HCT116 (cell line): ENCODE measurements around the gene ADK. TPM values are rescaled to one million over a fixed set of nuclear protein-coding genes. Genes with fewer than 3 reads are reported as not detected.

Experiments
- ATAC-seq: fragments of 200-7000 bp; cut with Tn5 transposase; 2 replicates; pipeline ENCODE4 v1.9.1; 2020; ENCODE audit warnings: mild to moderate bottlenecking, moderate library complexity
- BruUV-seq: library from RNA; stranded (reverse); fragments of 400-500 nt; replicated peaks from 2 replicates; lab custom pipeline; 2021; lab: Mats Ljungman, UMichigan
- CTCF ChIA-PET: fragments of 300-600 bp; sonication (Branson Sonifier 250); formaldehyde crosslinking; loops from one replicate; lab custom pipeline; 2021; ENCODE audit warnings: antibody characterized with exemption; lab: Charles Lee
- POLR2A ChIA-PET: fragments of 300-600, 350-600 bp; sonication (Branson Sonifier 250); formaldehyde crosslinking; loops from one replicate; lab custom pipeline; 2021; ENCODE audit warnings: antibody characterized with exemption; lab: Charles Lee
- RAD21 ChIA-PET, 2 experiments: fragments of 300-600 bp; sonication (Branson Sonifier 250); formaldehyde crosslinking; loops; one replicate each; lab custom pipeline; 2023; ENCODE audit warnings: low total read pairs in 2 of 2; ENCODE audit not compliant: uncharacterized antibody in 2 of 2, unreplicated experiment in 2 of 2, low non-redundant PET in 1 of 2; lab: Charles Lee
- DNase-seq: peaks from one replicate; pipeline ENCODE4 v3.0.0-alpha.2; 2010; ENCODE audit warnings: low read depth, low spot score
- H2AFZ ChIP-seq: fragments of 200-600 bp; shearing (Covaris generic), sonication (generic); 2 replicates; pipeline ENCODE4 v1.6.1; 2017; ENCODE audit warnings: low read depth, mixed run types, mixed read lengths, antibody characterized with exemption, low read length; ENCODE audit not compliant: poor library complexity, severe bottlenecking
- H3K27ac ChIP-seq: 2 replicates; pipeline ENCODE4 v1.5.1; 2012; ENCODE audit warnings: low read depth, low read length
- H3K27me3 ChIP-seq: fragments of 200-600 bp; sonication (generic); 2 replicates; pipeline ENCODE4 v1.6.1; 2016; ENCODE audit warnings: mixed run types, low read length, mixed read lengths; ENCODE audit not compliant: insufficient read depth
- H3K36me3 ChIP-seq, 2 experiments: fragments of 200-500 bp in 1 of 2; fragments of 200-600 bp in 1 of 2; sonication (Bioruptor generic) in 1 of 2; sonication (generic) in 1 of 2; 2 replicates each; pipeline versions ENCODE4 v1.5.1 to v1.6.1; 2014 to 2016; ENCODE audit warnings: low read length in 2 of 2, inconsistent platforms in 1 of 2, mixed read lengths in 1 of 2, mixed run types in 1 of 2; ENCODE audit not compliant: insufficient read depth in 2 of 2, control insufficient read depth in 1 of 2
- H3K4me1 ChIP-seq, 2 experiments: fragments of 200-600 bp in 1 of 2; sonication (generic) in 1 of 2; 2 replicates each; pipeline versions ENCODE4 v1.5.1 to v1.6.1; 2012 to 2017; ENCODE audit warnings: low read length in 2 of 2, inconsistent platforms in 1 of 2, mild to moderate bottlenecking in 1 of 2, mixed read lengths in 1 of 2, mixed run types in 1 of 2, moderate library complexity in 1 of 2; ENCODE audit not compliant: insufficient read depth in 2 of 2, control insufficient read depth in 1 of 2
- H3K4me2 ChIP-seq: fragments of 200-600 bp; sonication (generic); 2 replicates; pipeline ENCODE4 v1.6.1; 2017; ENCODE audit warnings: mixed run types, low read length, mixed read lengths
- H3K4me3 ChIP-seq, 2 experiments: fragments of 200-600 bp in 1 of 2; sonication (generic) in 1 of 2; replicated peaks in 1 of 2; 2 replicates each; pipeline ENCODE4 v1.5.1; 2011 to 2016; ENCODE audit warnings: low read length in 2 of 2, control low read depth in 1 of 2, low read depth in 1 of 2, mild to moderate bottlenecking in 1 of 2, mixed read lengths in 1 of 2, mixed run types in 1 of 2
- H3K79me2 ChIP-seq: fragments of 200-600 bp; sonication (generic); 2 replicates; pipeline ENCODE4 v1.6.1; 2017; ENCODE audit warnings: mild to moderate bottlenecking, mixed run types, low read length, moderate library complexity, mixed read lengths; ENCODE audit not compliant: insufficient read depth
- H3K9ac ChIP-seq: fragments of 200-600 bp; sonication (generic); 2 replicates; pipeline ENCODE4 v1.6.1; 2016; ENCODE audit warnings: low read length, mixed read lengths
- H3K9me2 ChIP-seq: fragments of 200-600 bp; sonication (generic), shearing (Covaris generic); 2 replicates; pipeline ENCODE4 v1.6.1; 2017; ENCODE audit warnings: mixed run types, mild to moderate bottlenecking, moderate library complexity; ENCODE audit not compliant: insufficient read depth
- H3K9me3 ChIP-seq, 2 experiments: fragments of 200-500 bp in 1 of 2; fragments of 200-600 bp in 1 of 2; sonication (Bioruptor generic) in 1 of 2; sonication (generic) in 1 of 2; 2 replicates each; pipeline ENCODE4 v1.6.1; 2014 to 2017; ENCODE audit warnings: low read length in 2 of 2, mixed read lengths in 2 of 2, inconsistent platforms in 1 of 2, low read depth in 1 of 2, mild to moderate bottlenecking in 1 of 2, mixed run types in 1 of 2, moderate library complexity in 1 of 2; ENCODE audit not compliant: control insufficient read depth in 1 of 2, insufficient read depth in 1 of 2
- H4K20me1 ChIP-seq: fragments of 200-600 bp; sonication (generic), shearing (Covaris generic); 2 replicates; pipeline ENCODE4 v1.6.1; 2017; ENCODE audit warnings: mixed run types, mild to moderate bottlenecking, moderate library complexity; ENCODE audit not compliant: insufficient read depth
- CTCF ChIP-seq, 3 experiments: fragments of 200-600 bp in 1 of 3; sonication (generic) in 1 of 3; IDR thresholded peaks in 2 of 3; conservative IDR thresholded peaks in 1 of 3; 2 replicates each; pipeline ENCODE4 v1.5.1; 2012 to 2017; ENCODE audit warnings: low read depth in 2 of 3, low read length in 2 of 3, antibody characterized with exemption in 1 of 3, borderline replicate concordance in 1 of 3, control low read depth in 1 of 3, mild to moderate bottlenecking in 1 of 3, mixed read lengths in 1 of 3, mixed run types in 1 of 3, moderate library complexity in 1 of 3; ENCODE audit not compliant: insufficient read depth in 1 of 3
- EGR1 ChIP-seq: IDR thresholded peaks from 2 replicates; pipeline ENCODE4 v1.6.1; 2012; ENCODE audit warnings: low read depth
- ELF1 ChIP-seq: IDR thresholded peaks from 2 replicates; pipeline ENCODE4 v1.6.1; 2012; ENCODE audit warnings: low read depth, borderline replicate concordance
- EZH2 ChIP-seq: fragments of 200-600 bp; sonication (generic); IDR thresholded peaks from 2 replicates; pipeline ENCODE4 v1.6.1; 2017; ENCODE audit warnings: antibody characterized with exemption, mixed run types
- EZH2phosphoT487 ChIP-seq: fragments of 200-600 bp; IDR thresholded peaks from 2 replicates; pipeline ENCODE4 v1.6.1; 2018; ENCODE audit warnings: antibody characterized with exemption, borderline replicate concordance
- FOSL1 ChIP-seq: IDR thresholded peaks from 2 replicates; pipeline ENCODE4 v1.6.1; 2012; ENCODE audit warnings: low read depth
- JUND ChIP-seq: IDR thresholded peaks from 2 replicates; pipeline ENCODE4 v1.6.1; 2012
- POLR2A ChIP-seq: IDR thresholded peaks from 2 replicates; pipeline ENCODE4 v1.7.0; 2011; ENCODE audit warnings: borderline replicate concordance; ENCODE audit not compliant: insufficient read depth, insufficient read length; ENCODE audit errors: extremely low read depth
- POLR2AphosphoS5 ChIP-seq: IDR thresholded peaks from 2 replicates; pipeline ENCODE4 v1.6.1; 2011; ENCODE audit warnings: mild to moderate bottlenecking, low read depth, low read length, moderate library complexity
- REST ChIP-seq: IDR thresholded peaks from 2 replicates; pipeline ENCODE4 v1.6.1; 2012; ENCODE audit warnings: low read depth
- SIN3A ChIP-seq: IDR thresholded peaks from 2 replicates; pipeline ENCODE4 v1.6.1; 2012; ENCODE audit warnings: low read depth
- SRF ChIP-seq: IDR thresholded peaks from 2 replicates; pipeline ENCODE4 v1.6.1; 2012; ENCODE audit warnings: low read depth
- YY1 ChIP-seq: IDR thresholded peaks from 2 replicates; pipeline ENCODE4 v1.6.1; 2011; ENCODE audit warnings: low read length, low read depth, moderate library complexity, mild to moderate bottlenecking; ENCODE audit not compliant: insufficient replicate concordance; ENCODE audit errors: extremely low read depth
- ZFX ChIP-seq: fragments of 450-650 bp; IDR thresholded peaks from 2 replicates; pipeline ENCODE4 v1.6.1; 2017
- ZNF274 ChIP-seq: fragments of 200-500 bp; sonication (Bioruptor generic); IDR thresholded peaks from 2 replicates; pipeline ENCODE4 v1.6.1; 2014; ENCODE audit warnings: mild to moderate bottlenecking, low read depth, low read length, inconsistent platforms
- intact Hi-C: fragments of 100-400 bp; cut with micrococcal nuclease; formaldehyde crosslinking; loops from 2 replicates; pipeline ENCODE4 v1.10.0; 2022
- total RNA-seq: library from RNA; stranded (reverse); gene quantifications from one replicate; pipeline ENCODE4 v1.2.1, GENCODE V29; 2021; ENCODE audit not compliant: unreplicated experiment
- TF ChIP-seq, protein P1 (sequence below): IDR thresholded peaks from 2 replicates; pipeline ENCODE4 v1.6.1; 2012

The ADK gene
- total RNA-seq, 1 experiment from 2014 or later, result 55.0 TPM

DNA sequence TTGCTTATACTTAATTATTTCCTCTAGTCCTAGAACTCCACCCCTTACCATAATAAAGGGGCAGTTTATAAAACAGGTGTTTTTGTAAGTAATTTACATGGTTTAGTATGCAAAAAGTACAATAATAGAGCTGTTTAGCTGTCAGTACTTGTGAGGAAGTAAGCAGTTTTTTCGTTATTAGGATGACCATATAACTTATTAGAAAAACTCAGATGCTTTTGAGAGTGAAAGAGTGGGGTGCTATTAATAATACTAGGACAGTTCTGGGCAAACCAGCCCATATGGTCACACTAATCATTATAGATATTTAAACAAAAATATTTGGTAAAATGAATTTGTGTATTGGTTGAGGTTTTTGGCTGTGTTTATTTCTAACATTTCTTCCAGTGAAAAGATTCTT, 473.5 kb downstream of the ADK start (continued):
- no peak for TF ChIP-seq REST
- TF ChIP-seq, protein P1, sequence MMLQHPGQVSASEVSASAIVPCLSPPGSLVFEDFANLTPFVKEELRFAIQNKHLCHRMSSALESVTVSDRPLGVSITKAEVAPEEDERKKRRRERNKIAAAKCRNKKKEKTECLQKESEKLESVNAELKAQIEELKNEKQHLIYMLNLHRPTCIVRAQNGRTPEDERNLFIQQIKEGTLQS, result no peak

DNA sequence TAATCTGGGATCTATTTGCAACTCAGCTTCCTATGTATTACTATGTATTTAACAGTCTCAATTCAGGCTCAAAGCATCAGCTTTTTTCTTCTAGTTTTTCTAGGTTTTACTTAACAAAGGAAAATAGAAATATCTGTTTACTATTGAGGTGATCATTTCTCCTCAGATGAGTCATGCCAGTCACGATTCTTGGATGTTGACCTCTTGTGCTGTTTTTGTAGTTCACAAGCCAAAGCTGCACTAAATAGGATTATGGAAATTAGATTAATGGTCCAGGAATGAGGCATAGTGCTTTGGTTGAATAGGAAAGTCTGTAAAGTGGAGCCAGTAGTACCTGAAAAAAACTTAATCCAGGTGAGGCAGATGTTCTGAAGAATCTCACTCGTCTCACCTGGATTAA, 477.1 kb downstream of the ADK start:
- Histone ChIP-seq H3K27ac (no peak overlapping the region), H3K9me3 (no peaks in the 10 kb centered on the region), H4K20me1 (no peaks in the 10 kb centered on the region), H3K27me3 (no peaks in the 10 kb centered on the region), H3K4me2 (no peak overlapping the region), H3K4me3 (no peak overlapping the region), H3K36me3 (no peaks in the 10 kb centered on the region), H3K9me2 (no peaks in the 10 kb centered on the region), H3K4me1 (no peaks in the 10 kb centered on the region), H3K79me2 (no peaks in the 10 kb centered on the region), H3K9ac (no peak overlapping the region), H2AFZ (no peak overlapping the region)
- no peak for ATAC-seq
- no TSS peak for BruUV-seq
- no peak for DNase-seq
- CTCF ChIA-PET, result no interaction called here
- POLR2A ChIA-PET, result no interaction called here
- TF ChIP-seq, protein P1, result no peak
- TF ChIP-seq POLR2A, result no peak
- TF ChIP-seq EGR1, result no peak
- no peak for TF ChIP-seq POLR2AphosphoS5
- TF ChIP-seq ZFX, result no peak
- TF ChIP-seq FOSL1, result no peak
- TF ChIP-seq EZH2, result no peak
- TF ChIP-seq YY1, result no peak
- TF ChIP-seq ELF1, result no peak
- TF ChIP-seq EZH2phosphoT487, result no peak
- no peak for TF ChIP-seq SRF
- TF ChIP-seq JUND, result no peak
- TF ChIP-seq SIN3A, result no peak
- no peak for TF ChIP-seq ZNF274
- no peak for TF ChIP-seq CTCF (IDR thresholded peaks at IDR 0.05 in 2 of 3, conservative IDR thresholded peaks at IDR 0.05 in 1 of 3; ENCODE audit: borderline replicate concordance in 1 of 3, insufficient read depth in 1 of 3, low read depth in 2 of 3, low read length in 2 of 3)
- intact Hi-C loops, result no loop called here
- RAD21 ChIA-PET, result no interaction called here
